Activated CD8-positive, alpha-beta memory T cell treated with anti-CD3 and anti-CD28 coated beads, Interleukin-2, amount 50 U/mL, for 48 hours (primary cell): ENCODE results near the gene CD69.
"Not testable (repeated sequence)": the region's sequence is repeated elsewhere in the genome, so short reads cannot be mapped to it uniquely, and the experiment has no call there.

Experiments used
- DNase-seq: peaks from one replicate; pipeline ENCODE4 v3.0.0-alpha.2; 2020

Gene CD69

GRCh38 chr12:9745199-9745598 lies 15.5 kb downstream of the CD69 start:
- no peak for DNase-seq

- DNase-seq, result peak; percentile 64
Measured at GRCh38 chr12:9742661-9743060, 18.0 kb downstream of the CD69 start.

- DNase-seq, result peak; percentile 70
Measured at GRCh38 chr12:9741726-9742125, 19.0 kb downstream of the CD69 start.

- DNase-seq, result no peak
Measured at GRCh38 chr12:9740106-9740750, 20.5 kb downstream of the CD69 start.

- not testable (repeated sequence) for DNase-seq
Measured at GRCh38 chr12:9739404-9740105, 21.1 kb downstream of the CD69 start.

GRCh38 chr12:9738905-9739304 lies 21.8 kb downstream of the CD69 start:
- DNase-seq, result not testable (repeated sequence)

GRCh38 chr12:9736936-9737705 lies 23.6 kb downstream of the CD69 start:
- DNase-seq, result no peak

GRCh38 chr12:9735601-9736000 lies 25.1 kb downstream of the CD69 start:
- DNase-seq, result no peak

GRCh38 chr12:9732921-9733461 lies 27.7 kb downstream of the CD69 start, which contains the start of gene CLECL1:
CLECL1 (minus strand) TSS chr12:9733097.
- DNase-seq, result no peak

- no peak for DNase-seq
Measured at GRCh38 chr12:9731797-9732196, 28.9 kb downstream of the CD69 start.

- DNase-seq, result no peak
Measured at GRCh38 chr12:9731393-9731792, 29.3 kb downstream of the CD69 start.

GRCh38 chr12:9730591-9730990 lies 30.1 kb downstream of the CD69 start:
- DNase-seq, result no peak

- no peak for DNase-seq
Measured at GRCh38 chr12:9730011-9730410, 30.7 kb downstream of the CD69 start.

- no peak for DNase-seq
Measured at GRCh38 chr12:9729082-9729481, 31.6 kb downstream of the CD69 start.

GRCh38 chr12:9727813-9728212 lies 32.9 kb downstream of the CD69 start:
- DNase-seq, result no peak

- DNase-seq, result no peak
Measured at GRCh38 chr12:9725213-9725870, 35.4 kb downstream of the CD69 start.

GRCh38 chr12:9724023-9724422 lies 36.7 kb downstream of the CD69 start:
- no peak for DNase-seq

- no peak for DNase-seq
Measured at GRCh38 chr12:9721394-9722092, 39.2 kb downstream of the CD69 start.

GRCh38 chr12:9719790-9720189 lies 40.9 kb downstream of the CD69 start:
- no peak for DNase-seq

- no peak for DNase-seq
Measured at GRCh38 chr12:9718968-9719367, 41.7 kb downstream of the CD69 start.

GRCh38 chr12:9717070-9717925 lies 43.4 kb downstream of the CD69 start:
- no peak for DNase-seq
